Tibial nerve (tissue), 3 donors: Measurements from ENCODE around the gene SGMS2.

ENCODE experiments used
- CTCF ChIP-seq, 5 experiments: fragments of 200-600 bp in 3 of 5; fragments of 450-650 bp in 2 of 5; sonication (generic) in 3 of 5; IDR thresholded peaks; one replicate each; pipeline ENCODE4 v1.5.1; 2016 to 2019; ENCODE audit warnings: antibody characterized with exemption in 5 of 5, mild to moderate bottlenecking in 3 of 5, moderate library complexity in 2 of 5
- POLR2A ChIP-seq, 2 donors: fragments of 450-650 bp; IDR thresholded peaks; one replicate each; pipeline ENCODE4 v1.6.1; 2017; ENCODE audit warnings: antibody characterized with exemption in 2 of 2, mild to moderate bottlenecking in 2 of 2, moderate library complexity in 2 of 2

GRCh38 chr4:107825072-107825824 is 516 bp downstream of the SGMS2 start:
- no peak for TF ChIP-seq CTCF (IDR thresholded peaks at IDR 0.05)
- no peak for TF ChIP-seq POLR2A (IDR thresholded peaks at IDR 0.05)
